ENCODE measurements around the gene TMEM145. TPM values are rescaled to one million over a fixed set of nuclear protein-coding genes. Genes with fewer than 3 reads are reported as not detected.

Gene TMEM145
- total and polyA plus RNA-seq, 9 of the 15 experiments (the other 6 are each of a cell fraction or from before 2014, with no cell fraction given), result 0.80 to 5.5 (median 1.9) TPM; not detected in 3

DNA sequence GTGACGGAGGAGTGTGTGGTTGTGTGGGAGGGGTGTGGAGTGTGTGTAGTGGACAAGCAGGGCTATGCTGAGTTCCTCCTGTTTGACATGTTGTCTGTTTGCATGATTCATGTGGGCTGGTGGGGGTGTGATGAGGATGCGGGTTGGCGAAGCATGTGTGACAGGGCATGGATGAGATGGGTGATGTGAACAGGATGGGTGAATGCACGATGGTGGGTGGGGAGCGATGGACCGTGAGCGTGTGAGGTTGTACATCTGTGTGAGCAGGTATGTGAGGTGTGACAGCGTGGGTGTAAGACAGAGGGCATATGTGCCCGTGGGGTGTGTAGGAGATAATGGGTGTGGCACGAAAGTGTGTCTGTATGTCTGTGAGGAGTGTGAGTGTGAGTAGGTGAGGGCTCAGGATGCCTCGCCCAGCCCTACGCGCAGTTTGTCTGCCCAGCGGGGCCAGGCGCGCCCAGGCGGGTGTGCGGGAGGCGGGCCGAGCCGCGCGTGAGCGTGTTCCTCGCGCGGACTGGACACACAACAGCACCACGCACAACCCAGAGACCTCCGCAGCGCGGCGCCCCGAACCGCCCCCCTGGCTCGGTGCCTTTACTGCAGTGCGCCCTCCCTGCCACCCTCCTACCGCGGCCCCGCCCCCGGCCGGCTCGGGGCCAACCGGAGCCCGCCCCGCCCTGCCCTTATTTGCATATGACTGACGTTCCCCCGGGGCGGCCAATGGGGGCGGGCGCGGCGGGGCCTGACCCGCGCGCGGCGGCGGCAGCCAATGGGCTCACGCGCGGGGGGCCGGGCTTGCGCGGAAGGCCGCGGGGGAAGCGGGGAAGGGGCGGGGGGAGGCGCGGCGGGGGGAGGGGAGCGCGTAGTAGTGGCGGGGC is 29.7 kb upstream of the TMEM145 start (continued):
- TF ChIP-seq, protein P1, sequence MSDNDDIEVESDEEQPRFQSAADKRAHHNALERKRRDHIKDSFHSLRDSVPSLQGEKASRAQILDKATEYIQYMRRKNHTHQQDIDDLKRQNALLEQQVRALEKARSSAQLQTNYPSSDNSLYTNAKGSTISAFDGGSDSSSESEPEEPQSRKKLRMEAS (CRISPR knock-in tag; IDR thresholded peaks at IDR 0.05), result peak; percentile 59; the same call in 1 of the 2 replicates
- TF ChIP-seq DIDO1 (tag; IDR thresholded peaks at IDR 0.05; ENCODE audit: low read depth), result no peak
- TF ChIP-seq, protein P2, sequence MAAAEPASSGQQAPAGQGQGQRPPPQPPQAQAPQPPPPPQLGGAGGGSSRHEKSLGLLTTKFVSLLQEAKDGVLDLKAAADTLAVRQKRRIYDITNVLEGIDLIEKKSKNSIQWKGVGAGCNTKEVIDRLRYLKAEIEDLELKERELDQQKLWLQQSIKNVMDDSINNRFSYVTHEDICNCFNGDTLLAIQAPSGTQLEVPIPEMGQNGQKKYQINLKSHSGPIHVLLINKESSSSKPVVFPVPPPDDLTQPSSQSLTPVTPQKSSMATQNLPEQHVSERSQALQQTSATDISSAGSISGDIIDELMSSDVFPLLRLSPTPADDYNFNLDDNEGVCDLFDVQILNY (CRISPR knock-in tag; IDR thresholded peaks at IDR 0.05), result no peak
- 0 out of 2 replicates have a peak, but pooled peaks have one; percentile 50 for TF ChIP-seq SMARCA4 (IDR thresholded peaks at IDR 0.05)
- TF ChIP-seq HDAC3 (IDR thresholded peaks at IDR 0.05; ENCODE audit: borderline replicate concordance, partially characterized antibody), result no peak
- TF ChIP-seq, protein P3, sequence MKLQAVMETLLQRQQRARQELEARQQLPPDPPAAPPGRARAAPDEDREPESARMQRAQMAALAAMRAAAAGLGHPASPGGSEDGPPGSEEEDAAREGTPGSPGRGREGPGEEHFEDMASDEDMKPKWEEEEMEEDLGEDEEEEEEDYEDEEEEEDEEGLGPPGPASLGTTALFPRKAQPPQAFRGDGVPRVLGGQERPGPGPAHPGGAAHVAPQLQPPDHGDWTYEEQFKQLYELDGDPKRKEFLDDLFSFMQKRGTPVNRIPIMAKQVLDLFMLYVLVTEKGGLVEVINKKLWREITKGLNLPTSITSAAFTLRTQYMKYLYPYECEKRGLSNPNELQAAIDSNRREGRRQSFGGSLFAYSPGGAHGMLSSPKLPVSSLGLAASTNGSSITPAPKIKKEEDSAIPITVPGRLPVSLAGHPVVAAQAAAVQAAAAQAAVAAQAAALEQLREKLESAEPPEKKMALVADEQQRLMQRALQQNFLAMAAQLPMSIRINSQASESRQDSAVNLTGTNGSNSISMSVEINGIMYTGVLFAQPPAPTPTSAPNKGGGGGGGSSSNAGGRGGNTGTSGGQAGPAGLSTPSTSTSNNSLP (IDR thresholded peaks at IDR 0.05; ENCODE audit: borderline replicate concordance, low read depth, low read length), result no peak
- peak; percentile 35 to 74; a peak in 3 of 4 replicates for TF ChIP-seq FOXK2 (conservative IDR thresholded peaks at IDR 0.05 in 1 of 2, IDR thresholded peaks at IDR 0.05 in 1 of 2; ENCODE audit: low read depth in 2 of 2)
- no peak for TF ChIP-seq STAT5B (CRISPR knock-in tag; IDR thresholded peaks at IDR 0.05)
- TF ChIP-seq ZZZ3 (IDR thresholded peaks at IDR 0.05), result no peak
- TF ChIP-seq ID3 (CRISPR knock-in tag; IDR thresholded peaks at IDR 0.05), result no peak
- no peak for TF ChIP-seq ID3 (tag; IDR thresholded peaks at IDR 0.05)
- TF ChIP-seq TARDBP (IDR thresholded peaks at IDR 0.05), result no peak
- no peak for TF ChIP-seq CREM (IDR thresholded peaks at IDR 0.05; ENCODE audit: low read depth)
- TF ChIP-seq JUNB (CRISPR knock-in tag; conservative IDR thresholded peaks at IDR 0.05), result no peak
- no peak for TF ChIP-seq ZNF561 (CRISPR knock-in tag; conservative IDR thresholded peaks at IDR 0.05)
- no peak for TF ChIP-seq CEBPZ (IDR thresholded peaks at IDR 0.05; ENCODE audit: borderline replicate concordance, low read depth, low read length)
- no peak for TF ChIP-seq THRAP3 (IDR thresholded peaks at IDR 0.05; ENCODE audit: borderline replicate concordance)
- no peak for TF ChIP-seq ZNF639 (CRISPR knock-in tag; conservative IDR thresholded peaks at IDR 0.05 in 1 of 2, IDR thresholded peaks at IDR 0.05 in 1 of 2)
- TF ChIP-seq MTF1 (CRISPR knock-in tag; IDR thresholded peaks at IDR 0.05; ENCODE audit: borderline replicate concordance), result no peak

All from K562 (cell line).